Activated B cell treated with CpG ODN at 0.5 μM for 24 hours (primary cell): ENCODE results near the gene TAC4. TPM values are rescaled to one million over a fixed set of nuclear protein-coding genes. Genes with fewer than 3 reads are reported as not detected.

ENCODE experiments used
- ATAC-seq: fragments of 200-7000 bp; cut with Tn5 transposase; one replicate; pipeline ENCODE4 v1.10.0; 2021; ENCODE audit warnings: low read depth, mild to moderate bottlenecking, moderate library complexity
- CTCF ChIA-PET: fragments of 350-600 bp; sonication (Branson Sonifier 250); formaldehyde crosslinking; loops from one replicate; lab custom pipeline; 2021; ENCODE audit warnings: antibody characterized with exemption; lab: Charles Lee
- POLR2A ChIA-PET: fragments of 350-600 bp; sonication (Branson Sonifier 250); formaldehyde crosslinking; loops from one replicate; lab custom pipeline; 2021; ENCODE audit warnings: antibody characterized with exemption; lab: Charles Lee
- DNase-seq: peaks from one replicate; pipeline ENCODE4 v3.0.0; 2022
- H3K27ac Mint-ChIP-seq: one replicate; pipeline ENCODE4 v1.8.0; 2020; ENCODE audit warnings: mixed read lengths
- H3K27me3 Mint-ChIP-seq: one replicate; pipeline ENCODE4 v1.8.0; 2021; ENCODE audit warnings: mixed read lengths
- H3K36me3 Mint-ChIP-seq: one replicate; pipeline ENCODE4 v1.8.0; 2021; ENCODE audit warnings: low read depth, mixed read lengths
- H3K4me1 Mint-ChIP-seq: one replicate; pipeline ENCODE4 v1.8.0; 2021; ENCODE audit warnings: mixed read lengths
- H3K4me3 Mint-ChIP-seq: one replicate; pipeline ENCODE4 v1.8.0; 2020; ENCODE audit warnings: mild to moderate bottlenecking, mixed read lengths
- H3K9me3 Mint-ChIP-seq: one replicate; pipeline ENCODE4 v1.8.0; 2020; ENCODE audit warnings: mixed read lengths
- intact Hi-C: fragments of 100-400 bp; cut with micrococcal nuclease; formaldehyde crosslinking; loops from one replicate; pipeline ENCODE4 v1.15.1; 2024
- total RNA-seq: library from RNA; stranded (reverse); gene quantifications from 2 replicates; pipeline ENCODE4 v1.2.3, GENCODE V29; 2022
- TF ChIP-seq, protein P1 (sequence below): fragments of 200-600 bp; IDR thresholded peaks from one replicate; pipeline ENCODE4 v1.8.0; 2022; ENCODE audit warnings: antibody characterized with exemption, mild to moderate bottlenecking

The TAC4 gene
- total RNA-seq, 1 donor from 2014 or later, result not detected

DNA sequence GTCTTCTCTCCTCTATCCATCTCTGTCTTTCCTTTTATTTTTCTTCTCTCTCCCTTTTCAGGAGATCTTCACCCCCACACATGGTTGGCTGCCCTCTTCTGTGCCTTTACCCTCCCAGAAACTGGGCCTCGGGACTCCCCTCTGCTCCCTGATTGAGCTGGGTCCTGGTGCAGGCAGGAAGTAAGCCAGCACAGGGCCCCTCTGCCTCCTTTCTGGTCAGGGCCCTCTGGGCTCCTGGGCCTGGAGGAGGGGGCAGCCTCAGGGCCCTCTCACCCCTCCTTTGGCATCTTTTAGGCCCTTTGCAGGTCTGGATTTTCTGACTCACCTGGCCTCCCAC, 21.1 kb upstream of the TAC4 start:
- DNase-seq, result no peak
- no peak for ATAC-seq
- intact Hi-C loops, result loop anchor here (10.0 kb wide), 1 partner anchor 426 kb away; no protein-coding TSS in a partner anchor
- CTCF ChIA-PET, result no interaction called here
- Mint-ChIP-seq H3K4me3 (no peak overlapping the region), H3K9me3 (no peaks in the 10 kb centered on the region), H3K27me3 (peaks cover 17% of the 10 kb centered on the region), H3K27ac (no peak overlapping the region), H3K36me3 (no peaks in the 10 kb centered on the region), H3K4me1 (no peaks in the 10 kb centered on the region)
- TF ChIP-seq, protein P1, sequence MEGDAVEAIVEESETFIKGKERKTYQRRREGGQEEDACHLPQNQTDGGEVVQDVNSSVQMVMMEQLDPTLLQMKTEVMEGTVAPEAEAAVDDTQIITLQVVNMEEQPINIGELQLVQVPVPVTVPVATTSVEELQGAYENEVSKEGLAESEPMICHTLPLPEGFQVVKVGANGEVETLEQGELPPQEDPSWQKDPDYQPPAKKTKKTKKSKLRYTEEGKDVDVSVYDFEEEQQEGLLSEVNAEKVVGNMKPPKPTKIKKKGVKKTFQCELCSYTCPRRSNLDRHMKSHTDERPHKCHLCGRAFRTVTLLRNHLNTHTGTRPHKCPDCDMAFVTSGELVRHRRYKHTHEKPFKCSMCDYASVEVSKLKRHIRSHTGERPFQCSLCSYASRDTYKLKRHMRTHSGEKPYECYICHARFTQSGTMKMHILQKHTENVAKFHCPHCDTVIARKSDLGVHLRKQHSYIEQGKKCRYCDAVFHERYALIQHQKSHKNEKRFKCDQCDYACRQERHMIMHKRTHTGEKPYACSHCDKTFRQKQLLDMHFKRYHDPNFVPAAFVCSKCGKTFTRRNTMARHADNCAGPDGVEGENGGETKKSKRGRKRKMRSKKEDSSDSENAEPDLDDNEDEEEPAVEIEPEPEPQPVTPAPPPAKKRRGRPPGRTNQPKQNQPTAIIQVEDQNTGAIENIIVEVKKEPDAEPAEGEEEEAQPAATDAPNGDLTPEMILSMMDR, result no peak
- POLR2A ChIA-PET, result no interaction called here

DNA sequence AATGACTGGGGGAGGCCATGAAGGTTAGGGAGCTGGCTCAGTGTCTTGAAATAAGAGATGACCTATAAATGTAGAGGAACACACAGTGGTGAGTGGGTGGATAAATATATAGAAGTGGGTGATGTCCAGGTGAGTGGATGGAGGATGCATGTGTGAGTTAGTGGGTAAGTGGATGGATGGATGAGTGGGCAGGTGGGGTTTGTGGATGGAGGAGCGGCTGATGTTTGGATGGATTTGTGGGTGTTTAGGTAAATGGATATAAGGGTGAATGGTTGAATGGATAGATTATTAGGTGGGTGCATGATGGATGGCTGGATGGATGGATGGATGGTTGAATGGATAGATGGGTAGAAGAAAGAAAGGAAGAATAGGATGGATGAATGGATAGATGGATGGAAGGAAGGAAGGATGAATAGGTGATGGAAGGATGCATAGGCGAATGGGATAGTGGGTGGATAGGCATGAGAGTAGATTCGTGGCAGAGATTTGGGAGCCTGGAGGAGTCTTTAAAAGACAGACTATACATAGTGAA, 19.1 kb upstream of the TAC4 start:
- Mint-ChIP-seq H3K4me3 (no peak overlapping the region), H3K27ac (no peak overlapping the region), H3K27me3 (peaks cover 15% of the 10 kb centered on the region), H3K36me3 (no peaks in the 10 kb centered on the region), H3K9me3 (no peaks in the 10 kb centered on the region), H3K4me1 (no peaks in the 10 kb centered on the region)
- CTCF ChIA-PET, result interaction anchor here (1.9 kb wide), 1 partner anchor 130 kb away, joined by 6 read pairs; no protein-coding TSS in a partner anchor
- DNase-seq, result no peak
- ATAC-seq, result no peak
- intact Hi-C loops, result loop anchor here (10.0 kb wide), 1 partner anchor 428 kb away; no protein-coding TSS in a partner anchor
- TF ChIP-seq, protein P1, result no peak
- POLR2A ChIA-PET, result no interaction called here

DNA sequence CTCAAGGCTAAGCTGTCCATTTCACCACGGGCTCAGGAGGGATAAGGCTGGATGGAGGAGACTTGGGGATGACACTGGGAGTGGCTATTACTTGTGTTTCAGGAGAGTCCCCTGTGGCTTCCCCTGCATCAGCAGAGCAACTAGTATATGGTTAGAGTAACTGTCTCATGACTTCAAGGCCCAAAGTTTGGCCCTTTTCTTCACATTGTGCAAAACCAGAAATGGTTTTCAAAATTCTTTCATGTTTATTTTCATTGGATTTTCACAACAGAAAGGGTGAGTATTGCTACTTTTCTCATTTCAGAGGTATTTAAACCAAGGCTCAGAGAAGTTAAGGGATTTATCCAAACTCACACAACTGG, 18.1 kb upstream of the TAC4 start:
- no peak for ATAC-seq
- TF ChIP-seq, protein P1, result no peak

DNA sequence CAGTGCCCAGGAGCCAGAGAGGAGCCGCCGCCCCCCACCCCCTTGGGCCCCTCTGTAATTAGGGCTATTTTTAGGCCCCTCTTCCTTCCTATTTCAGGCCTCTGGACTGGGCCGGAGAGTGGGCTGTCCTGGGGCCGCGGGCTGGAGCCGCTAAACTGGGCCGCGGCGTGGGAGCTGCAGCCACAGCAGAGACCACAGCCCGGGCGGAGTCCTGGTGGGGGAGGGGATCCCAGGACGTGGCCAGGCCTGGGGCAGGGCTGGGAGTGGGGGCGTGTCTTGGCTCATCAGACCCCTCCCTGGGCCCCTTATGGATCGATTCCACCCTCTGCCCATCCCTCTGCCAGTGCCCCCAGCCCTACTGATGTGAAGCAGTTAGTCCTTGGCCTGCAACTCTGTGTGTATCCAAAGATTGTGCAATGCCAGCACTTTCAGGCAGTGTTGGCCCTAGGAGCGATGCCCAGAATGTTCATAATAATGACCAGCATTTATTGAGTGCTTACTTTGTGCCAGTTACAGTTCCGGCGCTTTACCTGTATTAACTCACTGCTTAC, 15.0 kb upstream of the TAC4 start:
- no peak overlapping the region for H3K4me3 Mint-ChIP-seq
- intact Hi-C loops, result loop anchor here (10.0 kb wide), 1 partner anchor 432 kb away; no protein-coding TSS in a partner anchor
- CTCF ChIA-PET, result interaction anchor here (0.7 to 6.4 kb wide), 2 partner anchors 133 to 549 kb away, joined by 3 to 104 read pairs; partner anchors contain the start of gene DLX3
- ATAC-seq (no peak), DNase-seq (no peak)
- no peaks in the 10 kb centered on the region for H3K9me3 Mint-ChIP-seq
- H3K27me3 Mint-ChIP-seq, result peaks cover 30% of the 10 kb centered on the region
- no peaks in the 10 kb centered on the region for H3K36me3 Mint-ChIP-seq
- no peak overlapping the region for H3K27ac Mint-ChIP-seq
- no peaks in the 10 kb centered on the region for H3K4me1 Mint-ChIP-seq
- TF ChIP-seq, protein P1, result no peak
- POLR2A ChIA-PET, result interaction anchor here (0.5 kb wide), 1 partner anchor 90 kb away, joined by 4 read pairs; no protein-coding TSS in a partner anchor

More for the DNA sequence above, 18.1 kb upstream of the TAC4 start:
- H3K27ac Mint-ChIP-seq, result no peak overlapping the region
- H3K27me3 Mint-ChIP-seq, result peaks cover 22% of the 10 kb centered on the region
- ChIA-PET CTCF (interaction anchor here (1.9 kb wide), 1 partner anchor 131 kb away, joined by 6 read pairs; no protein-coding TSS in a partner anchor), POLR2A (no interaction called here)
- H3K4me1 Mint-ChIP-seq, result no peaks in the 10 kb centered on the region
- H3K4me3 Mint-ChIP-seq, result no peak overlapping the region
- no peak for DNase-seq
- no peaks in the 10 kb centered on the region for H3K9me3 Mint-ChIP-seq
- H3K36me3 Mint-ChIP-seq, result no peaks in the 10 kb centered on the region
- intact Hi-C loops, result loop anchor here (10.0 kb wide), 1 partner anchor 429 kb away; no protein-coding TSS in a partner anchor

DNA sequence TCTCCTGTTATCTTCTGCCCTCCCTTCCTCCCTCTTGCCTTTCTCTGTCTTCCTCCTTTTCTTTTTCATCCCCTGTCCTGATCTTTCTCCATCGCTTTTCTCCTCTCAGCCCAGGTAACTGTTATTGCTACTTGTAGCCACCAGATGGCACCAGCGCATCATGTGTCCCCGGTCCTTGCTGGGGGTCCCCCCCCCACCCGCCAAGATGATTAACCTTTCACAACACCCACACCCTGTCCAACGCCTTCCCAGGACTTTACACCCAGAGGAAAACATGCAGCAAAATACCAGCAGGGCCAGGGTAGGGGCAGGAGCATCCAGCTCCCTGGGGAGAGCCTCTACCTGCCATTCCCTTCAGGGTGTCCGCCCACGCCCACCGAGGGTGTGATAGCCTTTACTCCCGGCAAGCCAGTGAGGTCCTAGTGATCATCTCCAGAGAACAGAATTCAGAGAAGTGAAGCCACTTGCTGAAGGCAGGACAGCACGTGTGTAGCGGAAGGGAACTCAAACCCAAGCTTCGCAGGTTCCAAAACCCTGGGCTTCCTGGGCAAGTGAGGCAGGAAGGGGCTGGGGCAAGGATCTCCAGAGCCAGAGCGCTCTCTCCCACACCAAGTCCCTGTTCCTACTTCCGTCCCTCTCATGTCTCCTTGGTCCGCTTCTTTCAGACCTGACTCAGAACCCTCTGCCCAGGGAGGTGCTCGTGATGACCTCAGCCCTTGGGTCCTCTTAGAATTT, 13.4 kb upstream of the TAC4 start:
- H3K9me3 Mint-ChIP-seq, result no peaks in the 10 kb centered on the region
- H3K4me1 Mint-ChIP-seq, result no peaks in the 10 kb centered on the region
- no peak overlapping the region for H3K27ac Mint-ChIP-seq
- intact Hi-C loops, result loop anchor here (1.0 to 10.0 kb wide), 4 partner anchors 137 to 433 kb away; partner anchors contain the start of gene PDK2
- ATAC-seq (peak; percentile 78), DNase-seq (peak; percentile 40)
- TF ChIP-seq, protein P1, result peak; percentile 17
- H3K36me3 Mint-ChIP-seq, result no peaks in the 10 kb centered on the region
- peaks cover 30% of the 10 kb centered on the region for H3K27me3 Mint-ChIP-seq
- no peak overlapping the region for H3K4me3 Mint-ChIP-seq
- ChIA-PET POLR2A (no interaction called here), CTCF (interaction anchor here (1.0 to 6.4 kb wide), 5 partner anchors 10 to 233 kb away, joined by 3 to 104 read pairs (median 3); partner anchors contain the start of gene DLX3)
